HEK293T (cell line): ENCODE results near the gene BCORL1.

Source experiments
- ARNT ChIP-seq: fragments of 450-650 bp; IDR thresholded peaks from 2 replicates; pipeline ENCODE4 v1.6.1; 2017; ENCODE audit warnings: mild to moderate bottlenecking
- BHLHE40 ChIP-seq: fragments of 450-650 bp; IDR thresholded peaks from 2 replicates; pipeline ENCODE4 v1.6.1; 2016; ENCODE audit warnings: mild to moderate bottlenecking, moderate library complexity, borderline replicate concordance
- ELF4 ChIP-seq: fragments of 450-650 bp; IDR thresholded peaks from 2 replicates; pipeline ENCODE4 v1.6.1; 2017; ENCODE audit warnings: antibody characterized with exemption
- FOXA1 ChIP-seq: fragments of 450-650 bp; IDR thresholded peaks from 2 replicates; pipeline ENCODE4 v1.6.1; 2016; ENCODE audit warnings: mild to moderate bottlenecking
- FOXK2 ChIP-seq: fragments of 450-650 bp; IDR thresholded peaks from 2 replicates; pipeline ENCODE4 v1.6.1; 2016; ENCODE audit warnings: mild to moderate bottlenecking
- FOXM1 ChIP-seq: fragments of 450-650 bp; IDR thresholded peaks from 2 replicates; pipeline ENCODE4 v1.6.1; 2017; ENCODE audit warnings: mild to moderate bottlenecking, borderline replicate concordance
- HDGF ChIP-seq: fragments of 450-650 bp; IDR thresholded peaks from 2 replicates; pipeline ENCODE4 v1.6.1; 2017; ENCODE audit warnings: antibody characterized with exemption, borderline replicate concordance
- L3MBTL2 ChIP-seq: fragments of 450-650 bp; conservative IDR thresholded peaks from 2 replicates; pipeline ENCODE4 v1.6.1; 2016; ENCODE audit warnings: mild to moderate bottlenecking
- LEF1 ChIP-seq: fragments of 450-650 bp; IDR thresholded peaks from 2 replicates; pipeline ENCODE4 v1.6.1; 2017; ENCODE audit warnings: mild to moderate bottlenecking, borderline replicate concordance
- SP1 ChIP-seq: fragments of 450-650 bp; IDR thresholded peaks from 2 replicates; pipeline ENCODE4 v1.6.1; 2017
- SUZ12 ChIP-seq: fragments of 450-650 bp; IDR thresholded peaks from 2 replicates; pipeline ENCODE4 v1.6.1; 2016; ENCODE audit warnings: mild to moderate bottlenecking
- TARDBP ChIP-seq: fragments of 450-650 bp; IDR thresholded peaks from 2 replicates; pipeline ENCODE4 v1.6.1; 2016
- ZNF384 ChIP-seq: fragments of 450-650 bp; IDR thresholded peaks from 2 replicates; pipeline ENCODE4 v1.6.1; 2016

DNA sequence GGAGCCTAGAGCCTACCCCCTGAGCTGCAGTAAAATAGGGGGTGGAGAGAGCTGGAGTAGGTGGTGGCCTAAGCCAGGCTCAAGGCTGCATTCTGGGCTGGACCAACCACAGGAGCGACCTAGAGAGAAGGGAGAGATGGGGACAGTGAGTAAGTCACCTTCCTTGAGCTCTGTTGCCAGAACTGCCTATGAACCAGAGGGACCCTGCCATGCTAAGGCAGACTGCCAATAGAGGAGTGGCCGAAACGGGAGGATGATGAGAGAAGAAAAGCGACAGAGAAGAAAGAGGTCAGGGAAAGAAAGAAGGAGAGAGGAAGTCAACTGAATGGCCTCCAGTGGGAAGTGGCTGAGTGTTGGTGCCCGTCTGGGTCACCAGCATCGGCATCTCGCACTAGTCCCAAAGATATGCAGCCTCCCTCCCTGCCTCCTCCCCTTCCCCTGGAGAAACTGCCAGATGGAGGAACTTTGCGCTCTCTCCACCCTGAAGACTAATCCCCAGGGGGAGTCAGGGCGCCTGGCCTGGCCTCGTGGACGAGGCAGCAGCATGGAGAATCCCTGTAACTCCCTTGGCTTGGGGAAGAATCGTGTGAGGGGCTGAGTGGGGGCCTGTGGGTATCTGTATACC, 99.1 kb downstream of the BCORL1 start:
- TF ChIP-seq ZNF384 (no peak), ARNT (no peak), SUZ12 (no peak), FOXA1 (no peak), LEF1 (no peak), HDGF (no peak), FOXM1 (no peak), L3MBTL2 (no peak), FOXK2 (no peak), TARDBP (no peak), SP1 (no peak), BHLHE40 (no peak), ELF4 (no peak)
